ENCODE measurements around the gene LTBP3.

GRCh38 chr11:65501472-65502273 is 56.5 kb downstream of the LTBP3 start:
- no peak for TF ChIP-seq CTCF (IDR thresholded peaks at IDR 0.05)
- TF ChIP-seq POLR2AphosphoS5 (IDR thresholded peaks at IDR 0.05): peak; percentile 40 to 69
